Osteoblast (primary cell): ENCODE results near the gene KIF25. TPM values are rescaled to one million over a fixed set of nuclear protein-coding genes. Genes with fewer than 3 reads are reported as not detected.

Source experiments
- DNase-seq: peaks from one replicate; pipeline ENCODE4 v3.0.0; 2011; ENCODE audit warnings: low spot score, mixed read lengths; ENCODE audit not compliant: insufficient read length; ENCODE audit errors: missing footprints
- H2AFZ ChIP-seq: 2 replicates; pipeline ENCODE4 v1.6.0; 2011; ENCODE audit warnings: mild to moderate bottlenecking, low read length
- H3K27ac ChIP-seq: 2 replicates; pipeline ENCODE4 v1.5.1; 2011; ENCODE audit warnings: mild to moderate bottlenecking, low read depth, low read length, moderate library complexity
- H3K27me3 ChIP-seq: 2 replicates; pipeline ENCODE4 v1.6.0; 2012; ENCODE audit warnings: mild to moderate bottlenecking, control low read depth, inconsistent platforms, low read length, moderate library complexity; ENCODE audit not compliant: insufficient read depth
- H3K36me3 ChIP-seq: 2 replicates; pipeline ENCODE4 v1.5.1; 2011; ENCODE audit warnings: mild to moderate bottlenecking, low read length, control low read depth, moderate library complexity; ENCODE audit not compliant: insufficient read depth
- H3K4me1 ChIP-seq: 2 replicates; pipeline ENCODE4 v1.5.1; 2011; ENCODE audit warnings: mild to moderate bottlenecking, low read length, control low read depth, moderate library complexity; ENCODE audit not compliant: insufficient read depth
- H3K4me2 ChIP-seq: 2 replicates; pipeline ENCODE4 v1.6.0; 2011; ENCODE audit warnings: mild to moderate bottlenecking, low read length; ENCODE audit not compliant: insufficient read depth
- H3K4me3 ChIP-seq: fragments of 200-600 bp; sonication (generic); 3 replicates; pipeline ENCODE4 v1.5.1; 2012; ENCODE audit warnings: mild to moderate bottlenecking, low read length, inconsistent platforms; ENCODE audit not compliant: insufficient read depth
- H3K79me2 ChIP-seq: 2 replicates; pipeline ENCODE4 v1.6.0; 2012; ENCODE audit warnings: mild to moderate bottlenecking, low read length, control low read depth, inconsistent platforms; ENCODE audit not compliant: insufficient read depth
- H3K9me3 ChIP-seq: 2 replicates; pipeline ENCODE4 v1.5.1; 2011; ENCODE audit warnings: low read depth, low read length, control low read depth
- H4K20me1 ChIP-seq: 2 replicates; pipeline ENCODE4 v1.6.0; 2012; ENCODE audit warnings: mild to moderate bottlenecking, low read length, control low read depth; ENCODE audit not compliant: insufficient read depth
- CTCF ChIP-seq: IDR thresholded peaks from 2 replicates; pipeline ENCODE4 v1.5.1; 2011; ENCODE audit warnings: mild to moderate bottlenecking, low read depth, low read length, moderate library complexity; ENCODE audit errors: extremely low read depth
- total RNA-seq: library from RNA; depleted of rRNA; stranded (reverse); fragments of >200 nt; gene quantifications from 2 replicates; pipeline ENCODE4 v1.2.3, GENCODE V29; 2012

The KIF25 gene
- total RNA-seq, 1 donor, result not detected

- no peaks in the 10 kb centered on the region for H3K27me3 ChIP-seq
- no peaks in the 10 kb centered on the region for H3K9me3 ChIP-seq
- H3K4me2 ChIP-seq, result no peak overlapping the region
- no peaks in the 10 kb centered on the region for H3K4me1 ChIP-seq
- H4K20me1 ChIP-seq, result no peaks in the 10 kb centered on the region
- DNase-seq, result peak; percentile 77
- no peaks in the 10 kb centered on the region for H3K79me2 ChIP-seq
- peak; percentile 29 for TF ChIP-seq CTCF
- no peak overlapping the region for H3K27ac ChIP-seq
- no peak overlapping the region for H2AFZ ChIP-seq
- peaks cover 15% of the 10 kb centered on the region for H3K36me3 ChIP-seq
- no peak overlapping the region for H3K4me3 ChIP-seq
Observed at GRCh38 chr6:167968091-167968490, 29.4 kb upstream of the KIF25 start.

GRCh38 chr6:167970230-167970629 is 27.2 kb upstream of the KIF25 start:
- Histone ChIP-seq H3K4me1 (no peaks in the 10 kb centered on the region), H3K4me3 (no peak overlapping the region), H3K27me3 (no peaks in the 10 kb centered on the region), H3K79me2 (no peaks in the 10 kb centered on the region), H3K27ac (no peak overlapping the region), H3K9me3 (no peaks in the 10 kb centered on the region), H2AFZ (no peak overlapping the region), H3K4me2 (no peak overlapping the region), H3K36me3 (peaks cover 8% of the 10 kb centered on the region), H4K20me1 (no peaks in the 10 kb centered on the region)
- no peak for TF ChIP-seq CTCF
- DNase-seq, result no peak

- H4K20me1 ChIP-seq, result no peaks in the 10 kb centered on the region
- no peak for DNase-seq
- H3K79me2 ChIP-seq, result no peaks in the 10 kb centered on the region
- H3K4me2 ChIP-seq, result no peak overlapping the region
- no peak overlapping the region for H3K4me3 ChIP-seq
- H2AFZ ChIP-seq, result no peak overlapping the region
- H3K9me3 ChIP-seq, result no peaks in the 10 kb centered on the region
- H3K4me1 ChIP-seq, result no peaks in the 10 kb centered on the region
- TF ChIP-seq CTCF, result no peak
- H3K27me3 ChIP-seq, result no peaks in the 10 kb centered on the region
- no peaks in the 10 kb centered on the region for H3K36me3 ChIP-seq
- no peak overlapping the region for H3K27ac ChIP-seq
Observed at GRCh38 chr6:167972193-167972592, 25.3 kb upstream of the KIF25 start.

GRCh38 chr6:167973148-167973885 is 24.2 kb upstream of the KIF25 start:
- Histone ChIP-seq H3K27me3 (no peaks in the 10 kb centered on the region), H3K36me3 (no peaks in the 10 kb centered on the region), H3K79me2 (no peaks in the 10 kb centered on the region), H3K4me3 (no peak overlapping the region), H3K27ac (no peak overlapping the region), H3K4me1 (no peaks in the 10 kb centered on the region), H3K4me2 (no peak overlapping the region), H2AFZ (no peak overlapping the region), H4K20me1 (no peaks in the 10 kb centered on the region), H3K9me3 (no peaks in the 10 kb centered on the region)
- TF ChIP-seq CTCF, result no peak
- no peak for DNase-seq
